Progenitor cell of endocrine pancreas (in vitro differentiated cells): ENCODE data around the gene ATF7. TPM values are rescaled to one million over a fixed set of nuclear protein-coding genes. Genes with fewer than 3 reads are reported as not detected.

Experiments used
- DNase-seq: peaks from one replicate; pipeline ENCODE4 v3.0.0; 2021; ENCODE audit warnings: low spot score; ENCODE audit not compliant: unreplicated experiment
- H3K27ac Mint-ChIP-seq: 2 replicates; pipeline ENCODE4 v1.8.0; 2021; ENCODE audit warnings: mild to moderate bottlenecking, moderate library complexity, mixed read lengths
- H3K27me3 Mint-ChIP-seq: 2 replicates; pipeline ENCODE4 v1.8.0; 2021; ENCODE audit warnings: mixed read lengths
- H3K36me3 Mint-ChIP-seq: 2 replicates; pipeline ENCODE4 v1.8.0; 2022; ENCODE audit warnings: mixed read lengths; ENCODE audit not compliant: insufficient read depth
- H3K4me1 Mint-ChIP-seq: 2 replicates; pipeline ENCODE4 v1.8.0; 2021; ENCODE audit warnings: low read depth, mixed read lengths
- H3K4me3 Mint-ChIP-seq: 2 replicates; pipeline ENCODE4 v1.8.0; 2021; ENCODE audit warnings: low read depth, mild to moderate bottlenecking, moderate library complexity, mixed read lengths
- H3K9me3 Mint-ChIP-seq: 2 replicates; pipeline ENCODE4 v1.8.0; 2021; ENCODE audit warnings: low read depth, mixed read lengths
- CTCF ChIP-seq: fragments of 200-600 bp; sonication (generic); IDR thresholded peaks from one replicate; pipeline ENCODE4 v1.5.0; 2021; ENCODE audit warnings: antibody characterized with exemption, mild to moderate bottlenecking; ENCODE audit not compliant: unreplicated experiment
- total RNA-seq: library from RNA; stranded (reverse); gene quantifications from 2 replicates; pipeline ENCODE4 v1.2.1, GENCODE V29; 2021

ATF7 gene
- total RNA-seq, 1 donor from 2014 or later = 51.7 TPM

DNA sequence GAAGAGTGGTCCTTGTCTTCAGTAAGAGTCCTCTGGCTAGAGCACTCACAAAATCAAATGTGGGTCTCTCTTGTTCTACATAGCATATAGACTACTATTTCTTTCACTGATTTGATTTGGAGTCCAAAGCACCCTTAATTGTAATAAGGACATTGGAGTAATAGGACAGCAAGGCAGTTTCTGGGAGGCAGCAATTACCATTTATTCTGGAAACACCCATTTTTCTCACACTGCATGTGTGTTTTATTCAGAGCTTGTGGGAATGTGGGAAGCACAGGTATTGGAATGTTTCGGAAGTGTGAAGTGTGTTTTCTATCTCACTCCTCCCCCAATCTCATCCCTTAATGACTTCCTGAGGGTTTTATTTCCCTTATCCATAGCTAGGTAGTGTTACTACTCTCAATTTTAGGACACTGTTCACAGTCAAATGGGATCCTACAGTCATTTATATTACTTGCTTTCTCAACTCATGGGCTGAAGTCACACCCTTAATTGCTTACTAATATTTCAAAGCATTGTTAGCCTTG, 154.1 kb downstream of the ATF7 start:
- Mint-ChIP-seq H3K4me3 (no peak overlapping the region), H3K4me1 (peaks cover 15% of the 10 kb centered on the region), H3K36me3 (peaks cover 48% of the 10 kb centered on the region), H3K9me3 (no peaks in the 10 kb centered on the region), H3K27me3 (no peaks in the 10 kb centered on the region), H3K27ac (peak overlapping the region; percentile 75)
- no peak for TF ChIP-seq CTCF
- no peak for DNase-seq

DNA sequence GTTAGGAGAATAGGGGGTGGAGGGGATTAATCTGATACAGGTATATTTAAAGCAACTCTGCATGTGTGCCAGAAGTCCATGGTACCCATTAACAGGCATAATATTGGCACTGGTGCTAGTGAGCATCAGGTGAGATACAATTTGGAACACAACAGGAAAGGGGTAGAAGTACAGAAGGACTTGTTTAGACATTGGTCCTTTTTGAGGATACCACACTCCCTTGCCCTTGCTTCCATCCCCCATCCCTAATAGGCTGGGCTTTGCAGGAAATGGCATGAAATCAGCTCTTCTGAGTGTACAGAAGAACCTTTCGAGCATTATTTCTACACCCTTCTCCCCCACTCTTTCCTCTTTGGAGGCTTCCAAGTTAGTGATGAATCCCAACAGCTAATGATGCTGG, 157.9 kb downstream of the ATF7 start:
- H3K27ac Mint-ChIP-seq = no peak overlapping the region
- no peaks in the 10 kb centered on the region for H3K9me3 Mint-ChIP-seq
- TF ChIP-seq CTCF = no peak
- H3K36me3 Mint-ChIP-seq = peaks cover 46% of the 10 kb centered on the region
- H3K27me3 Mint-ChIP-seq = no peaks in the 10 kb centered on the region
- DNase-seq = no peak
- peaks cover 5% of the 10 kb centered on the region for H3K4me1 Mint-ChIP-seq
- H3K4me3 Mint-ChIP-seq = no peak overlapping the region

DNA sequence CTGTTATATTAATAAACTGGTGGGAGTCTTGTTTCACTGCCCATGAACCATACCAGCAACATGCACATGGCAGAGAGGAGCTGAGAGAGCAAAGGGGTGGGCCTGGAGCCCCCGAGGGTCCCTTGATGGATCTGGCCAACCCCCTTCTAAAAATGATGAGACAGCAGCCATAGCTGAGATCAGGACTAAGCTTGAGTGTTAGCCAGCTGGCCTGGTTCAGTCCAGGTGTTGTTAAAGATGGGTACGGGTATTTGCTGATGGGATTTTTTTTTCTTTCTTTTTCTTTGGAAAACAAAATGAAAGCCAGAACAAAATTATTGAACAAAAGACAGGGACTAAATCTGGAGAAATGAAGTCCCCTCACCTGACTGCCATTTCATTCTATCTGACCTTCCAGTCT, 158.3 kb downstream of the ATF7 start:
- Mint-ChIP-seq H3K4me3 (no peak overlapping the region), H3K36me3 (peaks cover 48% of the 10 kb centered on the region), H3K27ac (peak overlapping the region; percentile 33), H3K9me3 (no peaks in the 10 kb centered on the region), H3K27me3 (no peaks in the 10 kb centered on the region), H3K4me1 (peaks cover 5% of the 10 kb centered on the region)
- no peak for DNase-seq
- no peak for TF ChIP-seq CTCF

DNA sequence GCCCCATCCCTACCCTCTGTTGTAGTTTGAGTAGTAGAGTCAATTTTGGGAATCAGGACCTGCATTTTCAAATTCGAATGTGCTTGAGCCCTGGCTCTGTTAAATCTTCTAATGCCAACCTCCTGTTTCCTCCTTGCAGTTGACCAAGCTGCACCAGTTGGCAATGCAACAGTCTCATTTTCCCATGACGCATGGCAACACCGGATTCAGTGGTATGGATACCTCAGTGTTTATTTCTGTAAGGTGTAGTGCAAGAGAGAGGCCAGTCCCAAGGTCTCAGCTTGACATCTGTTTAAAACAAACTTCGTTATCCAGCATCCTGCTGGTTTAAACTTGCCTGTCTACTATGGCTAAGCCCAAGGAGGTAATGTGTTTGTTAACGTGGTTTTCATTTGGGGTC, 159.1 kb downstream of the ATF7 start:
- Mint-ChIP-seq H3K9me3 (no peaks in the 10 kb centered on the region), H3K36me3 (peaks cover 51% of the 10 kb centered on the region)

GRCh38 chr12:53466640-53467039, 159.5 kb downstream of the ATF7 start:
- no peak for DNase-seq
- H3K27ac Mint-ChIP-seq = no peak overlapping the region
- H3K4me1 Mint-ChIP-seq = peaks cover 5% of the 10 kb centered on the region
- H3K36me3 Mint-ChIP-seq = peaks cover 47% of the 10 kb centered on the region
- no peak overlapping the region for H3K4me3 Mint-ChIP-seq
- no peak for TF ChIP-seq CTCF
- no peaks in the 10 kb centered on the region for H3K9me3 Mint-ChIP-seq
- no peaks in the 10 kb centered on the region for H3K27me3 Mint-ChIP-seq

More for the DNA sequence above, 159.1 kb downstream of the ATF7 start:
- no peak for DNase-seq
- H3K4me3 Mint-ChIP-seq = no peak overlapping the region
- H3K27ac Mint-ChIP-seq = no peak overlapping the region
- no peaks in the 10 kb centered on the region for H3K27me3 Mint-ChIP-seq
- peaks cover 5% of the 10 kb centered on the region for H3K4me1 Mint-ChIP-seq
- TF ChIP-seq CTCF = no peak
